ENCODE data around the gene EPB41.
A peak's percentile ranks its signal among the peaks of the same experiment; 100 is the strongest.

EPB41 gene

GRCh38 chr1:28966617-28967016, 52.2 kb downstream of the EPB41 start:
- TF ChIP-seq SUZ12 (IDR thresholded peaks at IDR 0.05) (no peak), CTBP1 (IDR thresholded peaks at IDR 0.05; ENCODE audit: borderline replicate concordance) (no peak), ZNF384 (IDR thresholded peaks at IDR 0.05) (no peak), FOXM1 (IDR thresholded peaks at IDR 0.05; ENCODE audit: borderline replicate concordance) (no peak), SP1 (IDR thresholded peaks at IDR 0.05) (no peak), PKNOX1 (IDR thresholded peaks at IDR 0.05) (no peak), L3MBTL2 (conservative IDR thresholded peaks at IDR 0.05) (no peak), ARNT (IDR thresholded peaks at IDR 0.05) (no peak), FOXK2 (IDR thresholded peaks at IDR 0.05) (no peak), ELF4 (IDR thresholded peaks at IDR 0.05) (no peak), TARDBP (IDR thresholded peaks at IDR 0.05) (no peak), LEF1 (IDR thresholded peaks at IDR 0.05; ENCODE audit: borderline replicate concordance) (no peak), HDGF (IDR thresholded peaks at IDR 0.05; ENCODE audit: borderline replicate concordance) (no peak), NFRKB (IDR thresholded peaks at IDR 0.05) (no peak), BHLHE40 (IDR thresholded peaks at IDR 0.05; ENCODE audit: borderline replicate concordance) (no peak), FOXA1 (IDR thresholded peaks at IDR 0.05) (no peak)
- no peak for DNase-seq (ENCODE audit: extremely low spot score)
- CTCF ChIA-PET = no interaction called here
- POLR2A ChIA-PET = no interaction called here

- no peak for DNase-seq (ENCODE audit: extremely low spot score)
- TF ChIP-seq SUZ12 (IDR thresholded peaks at IDR 0.05) = no peak
- TF ChIP-seq ZNF384 (IDR thresholded peaks at IDR 0.05) = peak; percentile 57
- TF ChIP-seq HDGF (IDR thresholded peaks at IDR 0.05; ENCODE audit: borderline replicate concordance) = no peak
- no peak for TF ChIP-seq BHLHE40 (IDR thresholded peaks at IDR 0.05; ENCODE audit: borderline replicate concordance)
- CTCF ChIA-PET = no interaction called here
- POLR2A ChIA-PET = no interaction called here
Observed at GRCh38 chr1:28971980-28972771, 57.8 kb downstream of the EPB41 start.

GRCh38 chr1:28973596-28974421, 59.4 kb downstream of the EPB41 start:
- POLR2A ChIA-PET = no interaction called here
- CTCF ChIA-PET = interaction anchor here (0.6 to 0.7 kb wide), 2 partner anchors 9 to 223 kb away, joined by 3 read pairs; no protein-coding TSS in a partner anchor
- TF ChIP-seq HDGF (IDR thresholded peaks at IDR 0.05; ENCODE audit: borderline replicate concordance) = no peak
- TF ChIP-seq FOXM1 (IDR thresholded peaks at IDR 0.05; ENCODE audit: borderline replicate concordance) = no peak
- TF ChIP-seq ELF4 (IDR thresholded peaks at IDR 0.05) = no peak
- TF ChIP-seq BHLHE40 (IDR thresholded peaks at IDR 0.05; ENCODE audit: borderline replicate concordance) = no peak
- DNase-seq (ENCODE audit: extremely low spot score) = no peak

GRCh38 chr1:28974432-28974831, 60.1 kb downstream of the EPB41 start:
- TF ChIP-seq ELF4 (IDR thresholded peaks at IDR 0.05) (no peak), FOXK2 (IDR thresholded peaks at IDR 0.05) (no peak), ZNF384 (IDR thresholded peaks at IDR 0.05) (no peak), SP1 (IDR thresholded peaks at IDR 0.05) (no peak), PKNOX1 (IDR thresholded peaks at IDR 0.05) (no peak), LEF1 (IDR thresholded peaks at IDR 0.05; ENCODE audit: borderline replicate concordance) (no peak), BHLHE40 (IDR thresholded peaks at IDR 0.05; ENCODE audit: borderline replicate concordance) (no peak), CTBP1 (IDR thresholded peaks at IDR 0.05; ENCODE audit: borderline replicate concordance) (no peak), NFRKB (IDR thresholded peaks at IDR 0.05) (no peak), FOXM1 (IDR thresholded peaks at IDR 0.05; ENCODE audit: borderline replicate concordance) (no peak), ARNT (IDR thresholded peaks at IDR 0.05) (no peak), FOXA1 (IDR thresholded peaks at IDR 0.05) (no peak), SUZ12 (IDR thresholded peaks at IDR 0.05) (no peak), L3MBTL2 (conservative IDR thresholded peaks at IDR 0.05) (no peak)
- DNase-seq (ENCODE audit: extremely low spot score) = no peak
- CTCF ChIA-PET = no interaction called here
- POLR2A ChIA-PET = no interaction called here

- DNase-seq (ENCODE audit: extremely low spot score) = no peak
- CTCF ChIA-PET = interaction anchor here (0.9 kb wide), 1 partner anchor 83 kb away, joined by 5 read pairs; no protein-coding TSS in a partner anchor
- no peak for TF ChIP-seq CTBP1 (IDR thresholded peaks at IDR 0.05; ENCODE audit: borderline replicate concordance)
- TF ChIP-seq BHLHE40 (IDR thresholded peaks at IDR 0.05; ENCODE audit: borderline replicate concordance) = no peak
- TF ChIP-seq ARNT (IDR thresholded peaks at IDR 0.05) = no peak
- no peak for TF ChIP-seq ELF4 (IDR thresholded peaks at IDR 0.05)
- TF ChIP-seq LEF1 (IDR thresholded peaks at IDR 0.05; ENCODE audit: borderline replicate concordance) = no peak
- no peak for TF ChIP-seq SP1 (IDR thresholded peaks at IDR 0.05)
- no peak for TF ChIP-seq NFRKB (IDR thresholded peaks at IDR 0.05)
- TF ChIP-seq L3MBTL2 (conservative IDR thresholded peaks at IDR 0.05) = no peak
- TF ChIP-seq HDGF (IDR thresholded peaks at IDR 0.05; ENCODE audit: borderline replicate concordance) = no peak
- no peak for TF ChIP-seq SUZ12 (IDR thresholded peaks at IDR 0.05)
- TF ChIP-seq TARDBP (IDR thresholded peaks at IDR 0.05) = no peak
- no peak for TF ChIP-seq FOXK2 (IDR thresholded peaks at IDR 0.05)
- TF ChIP-seq ZNF384 (IDR thresholded peaks at IDR 0.05) = no peak
- TF ChIP-seq FOXM1 (IDR thresholded peaks at IDR 0.05; ENCODE audit: borderline replicate concordance) = no peak
- no peak for TF ChIP-seq PKNOX1 (IDR thresholded peaks at IDR 0.05)
- no peak for TF ChIP-seq FOXA1 (IDR thresholded peaks at IDR 0.05)
- POLR2A ChIA-PET = no interaction called here
Observed at GRCh38 chr1:28976248-28976647, 61.9 kb downstream of the EPB41 start.
